KOPT-K1 (cell line): Measurements from ENCODE around the gene EOMES.

Source experiments
- H3K27ac ChIP-seq: fragments of 200-600 bp; sonication (generic); 2 replicates; pipeline ENCODE4 v1.5.1; 2016; ENCODE audit warnings: antibody characterized with exemption, mild to moderate bottlenecking, low read depth, low read length; ENCODE audit not compliant: poor library complexity, severe bottlenecking
- H3K36me3 ChIP-seq: fragments of 200-600 bp; sonication (generic); 2 replicates; pipeline ENCODE4 v1.5.1; 2017; ENCODE audit warnings: antibody characterized with exemption, mild to moderate bottlenecking, low read length, moderate library complexity; ENCODE audit not compliant: insufficient read depth
- H3K9me3 ChIP-seq: fragments of 200-600 bp; sonication (generic); 2 replicates; pipeline ENCODE4 v1.5.1; 2017; ENCODE audit warnings: antibody characterized with exemption, low read length, mild to moderate bottlenecking; ENCODE audit not compliant: insufficient read depth, poor library complexity, severe bottlenecking

Gene EOMES

DNA sequence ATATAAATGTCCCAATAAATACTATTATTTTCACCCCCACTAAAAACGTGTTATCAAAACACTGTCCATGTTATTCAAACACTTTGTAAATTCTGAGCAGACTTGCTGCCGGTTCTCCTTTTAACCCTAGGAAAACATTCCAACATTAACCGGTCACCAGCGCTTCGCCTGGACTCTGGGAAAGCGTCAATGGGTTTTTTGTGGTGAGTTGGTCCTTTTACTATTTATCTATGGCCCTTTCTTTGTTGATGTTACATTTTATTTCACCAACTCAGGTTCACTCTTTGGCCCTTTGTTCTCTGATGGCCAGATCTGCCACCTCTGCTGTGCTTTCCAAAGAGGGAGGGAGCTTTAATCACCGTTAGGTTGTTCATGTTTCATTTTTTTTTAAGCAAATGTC, 4.1 kb upstream of the EOMES start:
- Histone ChIP-seq H3K36me3 (no peaks in the 10 kb centered on the region), H3K9me3 (no peaks in the 10 kb centered on the region), H3K27ac (no peak overlapping the region)

DNA sequence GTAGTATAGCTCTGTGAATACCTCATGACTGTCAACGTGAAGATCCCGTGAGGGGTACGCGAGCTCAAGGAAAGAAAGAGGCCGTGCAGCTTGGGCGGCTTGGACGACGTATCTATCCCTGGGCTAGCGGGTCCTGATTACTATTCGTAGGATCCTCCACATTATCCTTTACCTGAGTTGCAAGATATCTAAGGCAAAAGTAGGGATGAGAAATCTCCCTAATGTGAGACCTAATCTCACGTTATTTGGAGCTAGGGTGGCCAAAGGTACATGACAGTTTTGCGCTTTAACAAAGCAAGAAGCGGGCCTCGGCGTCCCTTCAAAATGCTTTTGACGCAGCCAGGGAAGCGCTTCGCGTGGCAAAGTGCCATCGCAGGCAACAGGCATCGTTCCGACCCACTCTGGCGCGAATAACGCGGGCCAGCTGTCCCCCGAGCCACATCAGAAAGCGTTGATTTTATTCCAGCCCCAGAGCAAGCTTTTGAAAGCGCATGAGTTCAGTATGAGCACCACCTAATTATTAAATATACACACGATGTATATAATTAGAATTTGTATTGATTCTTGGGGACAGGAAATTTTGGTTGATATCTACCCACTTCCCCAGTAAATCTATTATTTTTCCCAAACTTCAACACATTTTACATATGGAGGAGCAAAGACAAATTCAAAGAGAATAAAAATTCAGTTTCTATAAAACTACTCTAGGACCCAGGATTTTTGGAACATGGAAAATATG, 2.5 kb upstream of the EOMES start:
- Histone ChIP-seq H3K9me3 (no peaks in the 10 kb centered on the region), H3K27ac (no peak overlapping the region), H3K36me3 (no peaks in the 10 kb centered on the region)

DNA sequence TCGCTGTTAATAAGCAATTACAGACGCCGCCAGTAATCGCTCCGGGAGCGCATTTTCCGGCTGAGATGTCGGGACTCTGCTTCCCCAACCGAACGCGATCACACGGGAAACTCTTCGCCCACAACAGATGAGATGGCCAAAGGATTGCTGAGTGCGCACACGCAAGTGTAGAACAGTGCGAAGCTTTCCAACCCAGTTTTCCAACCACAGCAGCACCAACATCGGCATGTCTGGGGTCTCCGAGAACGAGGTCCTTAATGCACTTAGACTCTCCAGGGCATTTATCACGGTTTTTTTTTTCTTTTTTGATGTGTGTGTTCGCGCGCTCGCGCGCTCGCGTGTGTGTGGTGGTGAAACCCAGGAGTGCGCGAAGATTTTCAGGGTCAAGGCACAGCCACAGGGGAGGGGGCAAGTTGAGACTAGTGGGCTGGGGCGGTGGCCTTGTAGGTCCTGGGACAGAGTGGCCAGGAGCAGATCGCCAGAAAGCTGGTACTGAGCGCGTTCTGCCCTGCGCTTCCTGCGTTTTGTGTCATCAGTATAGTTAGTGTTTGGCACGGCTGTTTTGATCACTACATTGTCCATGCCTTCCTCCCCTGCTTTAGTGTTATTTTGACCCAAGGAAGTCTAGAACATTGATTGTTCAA, 1.8 kb upstream of the EOMES start:
- no peak overlapping the region for H3K27ac ChIP-seq
- H3K36me3 ChIP-seq = no peaks in the 10 kb centered on the region
- H3K9me3 ChIP-seq = no peaks in the 10 kb centered on the region

DNA sequence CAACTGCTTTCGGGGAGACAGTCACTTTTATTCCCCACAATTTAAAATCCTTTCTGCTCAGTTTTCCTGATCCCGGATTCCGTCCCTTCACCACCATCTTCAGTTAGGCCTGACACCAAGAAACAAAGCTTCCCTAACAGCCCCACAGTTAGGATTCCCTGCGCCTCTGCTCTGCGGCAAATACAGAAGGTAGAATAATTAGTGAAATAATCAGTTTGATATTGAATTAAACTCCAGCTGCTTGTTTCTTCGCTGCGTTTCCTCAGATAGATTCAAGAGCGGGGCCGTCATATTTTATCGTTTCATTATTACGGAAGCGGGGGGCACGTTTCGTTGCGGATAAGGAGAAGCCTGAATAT, 1.3 kb upstream of the EOMES start:
- Histone ChIP-seq H3K27ac (no peak overlapping the region), H3K36me3 (no peaks in the 10 kb centered on the region), H3K9me3 (no peaks in the 10 kb centered on the region)

DNA sequence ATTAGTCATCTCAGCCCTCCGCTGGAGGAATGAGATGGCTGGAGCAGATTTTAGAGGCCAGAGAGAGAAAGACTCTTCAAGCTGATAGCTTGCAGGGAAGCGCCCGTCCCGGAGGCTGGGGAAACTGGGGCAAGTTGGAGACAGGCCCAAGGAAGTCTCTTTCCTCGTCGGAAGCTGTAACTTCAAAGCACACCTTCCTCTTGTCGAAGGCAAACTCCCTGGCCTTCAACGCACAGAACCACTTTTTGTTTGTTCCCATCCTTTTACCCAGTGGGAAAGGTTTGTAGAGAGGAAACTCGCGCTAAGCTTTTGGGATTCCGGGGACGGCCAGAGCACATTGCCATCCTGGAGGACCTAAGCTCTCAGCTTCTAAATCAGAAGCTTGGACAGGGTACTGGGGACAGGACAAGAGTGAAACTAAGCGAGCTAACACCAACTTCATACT, 900 bp upstream of the EOMES start:
- peak overlapping the region; percentile 85 for H3K27ac ChIP-seq
- no peaks in the 10 kb centered on the region for H3K36me3 ChIP-seq
- no peaks in the 10 kb centered on the region for H3K9me3 ChIP-seq

DNA sequence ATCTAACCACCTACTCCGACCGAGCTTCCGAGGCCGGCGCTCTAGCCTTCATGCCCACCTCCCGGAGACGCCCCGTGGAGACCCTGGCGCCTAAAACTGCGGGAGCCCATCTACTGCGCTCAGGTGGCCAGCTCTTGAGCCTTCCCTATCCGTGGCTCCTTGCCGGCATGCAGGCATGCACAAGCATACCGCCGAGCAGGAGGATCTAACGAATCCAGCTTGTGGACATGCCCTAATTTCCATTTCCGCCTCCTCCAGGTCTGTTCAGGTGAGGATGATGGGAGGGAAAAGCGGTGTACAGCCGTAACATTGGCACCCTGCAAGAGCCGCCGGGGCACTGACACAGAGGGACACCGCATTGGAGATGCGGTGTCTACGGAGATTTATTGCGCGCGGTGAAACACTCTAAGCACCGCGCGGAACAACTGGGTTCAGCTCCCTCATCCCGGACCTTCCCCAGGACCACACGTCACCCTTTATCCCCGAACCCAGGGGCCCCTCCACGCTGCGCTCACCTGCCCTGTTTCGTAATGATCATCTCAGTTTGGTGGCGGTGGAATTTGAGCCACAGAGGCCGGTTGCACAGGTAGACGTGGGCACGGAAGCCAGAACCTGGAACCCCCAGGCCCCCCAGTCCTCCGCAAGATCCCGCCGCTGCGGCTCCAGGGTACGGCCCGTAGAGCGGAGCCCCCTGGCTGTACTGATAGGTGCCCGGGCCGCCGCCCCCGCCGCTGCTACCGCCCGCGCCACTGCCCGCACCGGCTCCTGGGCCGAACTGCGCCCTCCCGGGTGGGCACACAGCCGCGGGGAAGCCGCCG, 1.0 kb downstream of the EOMES start:
- Histone ChIP-seq H3K27ac (peak overlapping the region; percentile 85), H3K9me3 (no peaks in the 10 kb centered on the region), H3K36me3 (peaks cover 9% of the 10 kb centered on the region; the same call in 1 of the 2 replicates)

DNA sequence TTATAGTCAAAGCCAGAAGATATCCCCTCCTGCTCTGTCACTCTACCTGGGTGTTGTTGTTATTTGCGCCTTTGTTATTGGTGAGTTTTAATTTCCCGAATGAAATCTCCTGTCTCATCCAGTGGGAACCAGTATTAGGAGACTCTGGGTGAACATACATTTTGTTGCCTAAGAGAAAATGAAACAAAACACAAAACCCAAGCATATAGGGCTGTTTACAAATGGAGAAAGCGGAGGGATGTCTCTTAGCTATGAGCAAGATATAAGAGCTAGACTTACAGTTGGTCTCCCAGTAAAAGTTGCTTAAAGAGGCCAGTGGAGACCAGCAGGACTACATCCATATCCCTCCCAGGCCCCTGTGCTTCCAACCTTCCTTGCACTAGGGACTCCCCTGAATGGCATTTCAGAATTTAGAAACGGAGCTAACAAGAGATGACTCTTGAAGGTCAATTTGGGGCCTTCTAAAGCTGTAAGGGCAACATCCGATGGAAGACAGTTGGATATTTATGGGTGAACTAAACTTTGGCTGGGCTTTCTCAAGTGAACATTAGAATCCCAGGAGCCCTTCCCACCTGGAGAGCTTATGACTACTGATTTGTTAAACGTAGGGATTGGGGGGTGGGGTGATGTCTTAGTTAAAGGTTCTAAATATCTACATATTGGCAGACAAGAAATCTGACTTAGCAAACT, 2.7 kb downstream of the EOMES start:
- H3K9me3 ChIP-seq = no peaks in the 10 kb centered on the region
- H3K36me3 ChIP-seq = peaks cover 9% of the 10 kb centered on the region; the same call in 1 of the 2 replicates

DNA sequence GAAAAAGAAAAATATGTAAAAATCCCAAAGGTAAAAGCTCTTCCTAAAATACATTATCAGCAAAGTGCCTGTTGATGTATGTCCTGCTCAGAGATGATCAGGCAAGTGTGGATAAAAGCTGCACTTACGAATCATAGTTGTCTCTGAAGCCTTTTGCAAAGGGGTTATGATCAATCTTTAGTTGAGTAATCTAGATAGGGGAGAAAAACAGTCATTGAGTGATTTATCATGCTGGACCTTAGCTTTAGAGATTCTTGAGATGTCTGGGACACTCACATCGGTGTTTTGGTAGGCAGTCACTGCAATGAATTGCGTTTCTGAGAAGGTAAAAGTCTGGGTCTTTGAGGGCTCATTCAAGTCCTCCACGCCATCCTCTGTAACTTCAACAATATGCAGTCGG, 3.7 kb downstream of the EOMES start:
- Histone ChIP-seq H3K36me3 (peaks cover 9% of the 10 kb centered on the region; the same call in 1 of the 2 replicates), H3K27ac (no peak overlapping the region), H3K9me3 (no peaks in the 10 kb centered on the region)

More for the DNA sequence above, 2.7 kb downstream of the EOMES start:
- H3K27ac ChIP-seq = no peak overlapping the region

GRCh38 chr3:27717200-27717852, 4.8 kb downstream of the EOMES start:
- no peak overlapping the region for H3K27ac ChIP-seq
- H3K36me3 ChIP-seq = peaks cover 9% of the 10 kb centered on the region; the same call in 1 of the 2 replicates
- no peaks in the 10 kb centered on the region for H3K9me3 ChIP-seq

- H3K36me3 ChIP-seq = peaks cover 9% of the 10 kb centered on the region; the same call in 1 of the 2 replicates
- H3K27ac ChIP-seq = no peak overlapping the region
- H3K9me3 ChIP-seq = no peaks in the 10 kb centered on the region
Observed at GRCh38 chr3:27716309-27716708, 5.8 kb downstream of the EOMES start.

DNA sequence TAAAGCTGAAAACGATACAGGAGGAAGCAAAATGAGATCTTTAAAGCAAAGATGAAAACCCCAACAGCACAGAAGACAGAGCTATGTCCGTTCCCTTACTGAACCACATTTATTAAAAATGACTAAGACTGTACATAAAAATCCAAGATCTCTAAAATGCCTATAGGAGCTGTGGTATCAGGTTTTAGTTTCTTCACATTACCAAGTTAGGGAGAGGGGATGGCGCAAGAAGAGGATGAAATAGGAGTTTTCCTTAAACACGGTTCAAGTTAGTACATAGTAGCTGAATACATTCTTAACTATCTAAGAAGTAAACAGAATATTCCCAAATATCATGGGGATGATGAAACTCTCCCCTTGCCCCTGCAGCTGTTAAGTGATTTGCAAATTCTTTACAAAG, 6.3 kb downstream of the EOMES start:
- H3K36me3 ChIP-seq = peaks cover 9% of the 10 kb centered on the region; the same call in 1 of the 2 replicates
- no peaks in the 10 kb centered on the region for H3K9me3 ChIP-seq
- no peak overlapping the region for H3K27ac ChIP-seq

GRCh38 chr3:27715454-27715806, 6.7 kb downstream of the EOMES start:
- Histone ChIP-seq H3K9me3 (no peaks in the 10 kb centered on the region), H3K36me3 (peaks cover 9% of the 10 kb centered on the region; the same call in 1 of the 2 replicates), H3K27ac (no peak overlapping the region)

- Histone ChIP-seq H3K27ac (no peak overlapping the region), H3K36me3 (peaks cover 9% of the 10 kb centered on the region; the same call in 1 of the 2 replicates), H3K9me3 (no peaks in the 10 kb centered on the region)
Observed at GRCh38 chr3:27714692-27715453, 7.2 kb downstream of the EOMES start.

DNA sequence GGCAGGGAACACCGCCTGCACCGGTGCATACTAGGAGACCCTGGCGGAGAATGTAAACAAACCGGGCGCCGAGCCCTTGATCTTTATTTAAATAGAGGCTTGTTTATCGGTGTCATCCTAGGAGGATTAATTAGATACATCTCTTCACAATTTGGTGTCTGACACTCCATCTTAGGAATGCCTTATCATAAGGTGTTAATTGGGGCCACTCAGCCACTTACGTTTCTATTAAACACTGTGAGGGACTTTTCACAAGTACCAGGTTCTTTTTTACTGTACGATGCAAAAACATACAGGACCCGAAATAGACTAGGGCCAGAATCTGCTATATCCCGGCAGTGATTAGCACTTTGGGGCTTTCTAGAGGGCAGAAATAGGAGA, 8.0 kb downstream of the EOMES start:
- Histone ChIP-seq H3K36me3 (peaks cover 9% of the 10 kb centered on the region; the same call in 1 of the 2 replicates), H3K27ac (no peak overlapping the region), H3K9me3 (no peaks in the 10 kb centered on the region)
